Activated CD4-positive, alpha-beta T cell treated with anti-CD3 and anti-CD28 coated beads, Interleukin-2, amount 50 U/mL, for 1 hour (primary cell): ENCODE measurements around the gene LINC01488.

Experiments used
- DNase-seq: peaks from one replicate; pipeline ENCODE4 v3.0.0-alpha.2; 2020

Gene LINC01488

DNA sequence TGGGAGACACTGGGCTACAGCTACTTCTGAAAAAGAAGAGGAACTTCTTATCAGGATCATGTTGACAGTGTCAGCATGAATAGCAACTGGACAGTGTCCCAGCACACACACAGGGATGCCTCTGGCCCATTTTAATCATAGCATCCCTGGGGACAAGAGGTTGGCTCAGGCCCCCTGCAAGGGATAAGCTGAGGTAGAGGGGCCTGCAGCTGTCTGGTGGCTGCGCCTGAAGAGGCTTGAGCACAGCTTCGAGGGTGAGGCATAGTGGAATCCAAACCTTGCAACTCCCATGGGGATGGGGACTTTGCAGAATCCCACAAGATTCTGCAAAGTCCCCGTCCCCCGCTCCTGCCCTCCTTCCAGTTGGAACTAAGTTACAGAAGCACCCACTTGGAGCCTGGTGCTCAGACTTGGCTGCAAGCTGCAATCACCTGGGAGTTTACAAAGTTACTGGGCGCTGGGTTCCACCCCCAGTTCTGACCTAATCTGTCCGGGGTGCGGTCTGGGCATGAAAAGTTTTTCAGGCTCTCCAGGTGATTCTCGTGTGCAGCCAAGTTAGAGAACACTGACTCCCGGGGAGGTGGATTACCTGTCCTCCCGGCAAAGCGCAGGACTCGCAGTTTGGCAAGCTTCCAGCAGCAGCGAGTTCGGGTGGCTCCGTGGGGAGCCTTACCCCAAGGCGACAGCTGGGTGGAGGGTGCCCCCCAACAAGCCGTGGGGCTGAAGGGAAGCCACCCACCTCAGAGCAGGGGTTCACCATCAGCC, 16.0 kb upstream of the LINC01488 start:
- no peak for DNase-seq

DNA sequence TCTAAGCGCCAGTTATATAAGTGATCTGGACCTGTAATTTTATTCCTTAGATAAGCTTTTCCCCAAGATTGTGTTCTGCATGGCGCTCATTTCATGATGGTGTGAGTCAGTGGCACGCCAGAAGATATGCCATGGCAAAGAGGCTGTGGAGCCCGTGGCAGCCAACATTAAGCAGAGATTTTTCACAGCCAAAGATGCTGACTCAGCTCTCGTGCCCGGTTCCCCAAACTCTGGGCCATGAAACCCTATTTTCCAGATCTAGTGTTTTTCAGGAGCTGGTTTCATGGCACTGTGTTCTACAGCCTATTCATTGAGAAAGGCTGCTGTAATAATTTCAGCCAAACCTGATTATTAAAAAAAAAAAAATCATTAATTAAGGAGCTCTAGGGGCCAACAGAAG, 15.4 kb upstream of the LINC01488 start:
- DNase-seq = no peak

GRCh38 chr11:69467196-69467595, 14.3 kb upstream of the LINC01488 start:
- DNase-seq = no peak

GRCh38 chr11:69467646-69468045, 13.8 kb upstream of the LINC01488 start:
- no peak for DNase-seq

GRCh38 chr11:69468221-69468620, 13.2 kb upstream of the LINC01488 start:
- DNase-seq = no peak

DNA sequence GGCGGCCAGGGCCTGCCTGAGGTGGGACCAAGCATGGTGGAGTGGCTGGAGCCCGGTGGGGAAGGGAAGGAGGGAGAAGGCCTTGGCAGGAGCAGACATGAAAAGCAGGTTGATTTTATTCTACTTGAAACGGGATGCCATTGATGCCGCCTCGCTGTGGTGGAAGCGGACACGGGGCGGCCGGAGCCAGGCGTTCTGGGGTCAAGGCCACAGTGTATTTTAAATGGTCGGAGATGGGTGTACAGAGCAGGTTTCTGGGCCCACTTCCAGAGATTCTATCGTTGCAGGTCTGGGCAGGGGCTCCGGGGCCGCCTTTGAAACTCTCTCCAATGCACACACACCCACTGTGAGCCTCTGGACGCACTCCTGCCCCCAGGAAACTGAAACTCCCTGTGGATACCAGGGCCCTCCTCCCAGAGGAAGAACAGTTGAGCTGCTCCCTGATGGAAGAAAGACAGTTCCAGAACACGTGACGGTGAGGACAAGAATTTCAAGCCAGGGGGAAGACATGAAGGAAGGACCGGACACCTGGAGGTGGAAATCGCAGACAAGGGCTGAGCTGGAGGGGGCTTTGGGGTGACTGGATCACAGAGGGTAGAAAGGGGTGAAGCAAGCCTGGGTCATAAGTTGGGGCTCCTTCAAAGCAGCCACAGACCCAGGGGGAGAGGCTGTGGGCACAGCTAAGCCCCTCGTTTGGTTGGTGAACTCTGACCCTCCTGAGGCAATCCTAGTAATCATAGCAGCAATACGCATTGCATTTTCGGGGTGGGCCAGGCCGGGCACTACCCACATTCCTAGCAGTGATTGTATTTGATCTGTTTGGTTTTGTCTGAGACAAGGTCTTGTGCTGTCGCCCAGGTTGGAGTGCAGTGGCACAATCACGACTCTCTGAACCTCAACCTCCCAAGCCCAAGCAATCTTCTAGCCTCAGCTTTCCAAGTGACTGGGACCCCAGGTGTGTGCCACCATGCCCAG, 12.3 kb upstream of the LINC01488 start:
- no peak for DNase-seq

DNA sequence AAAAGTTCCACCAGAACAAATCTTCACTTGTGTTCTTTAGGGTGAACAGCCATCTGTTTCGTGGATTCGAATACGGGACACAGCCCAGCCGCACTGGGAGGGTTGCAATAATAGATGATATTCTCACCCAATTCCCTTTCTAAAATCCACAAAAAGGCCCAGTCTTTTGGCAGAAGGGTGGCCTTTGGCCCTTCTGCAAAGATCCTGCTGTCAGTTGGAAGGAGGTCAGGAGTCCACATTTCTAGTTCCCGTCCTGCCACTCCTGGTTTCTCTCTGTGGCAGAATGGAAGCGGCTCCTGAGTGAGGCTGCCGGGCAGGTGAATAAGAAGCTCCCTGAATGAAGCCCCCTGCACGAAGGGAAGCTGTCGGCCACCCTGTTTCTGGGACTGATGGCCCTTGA, 11.2 kb upstream of the LINC01488 start:
- DNase-seq = no peak

- no peak for DNase-seq
Measured at GRCh38 chr11:69470793-69471728, 10.4 kb upstream of the LINC01488 start.

GRCh38 chr11:69471729-69472540, 9.5 kb upstream of the LINC01488 start:
- DNase-seq = no peak

DNA sequence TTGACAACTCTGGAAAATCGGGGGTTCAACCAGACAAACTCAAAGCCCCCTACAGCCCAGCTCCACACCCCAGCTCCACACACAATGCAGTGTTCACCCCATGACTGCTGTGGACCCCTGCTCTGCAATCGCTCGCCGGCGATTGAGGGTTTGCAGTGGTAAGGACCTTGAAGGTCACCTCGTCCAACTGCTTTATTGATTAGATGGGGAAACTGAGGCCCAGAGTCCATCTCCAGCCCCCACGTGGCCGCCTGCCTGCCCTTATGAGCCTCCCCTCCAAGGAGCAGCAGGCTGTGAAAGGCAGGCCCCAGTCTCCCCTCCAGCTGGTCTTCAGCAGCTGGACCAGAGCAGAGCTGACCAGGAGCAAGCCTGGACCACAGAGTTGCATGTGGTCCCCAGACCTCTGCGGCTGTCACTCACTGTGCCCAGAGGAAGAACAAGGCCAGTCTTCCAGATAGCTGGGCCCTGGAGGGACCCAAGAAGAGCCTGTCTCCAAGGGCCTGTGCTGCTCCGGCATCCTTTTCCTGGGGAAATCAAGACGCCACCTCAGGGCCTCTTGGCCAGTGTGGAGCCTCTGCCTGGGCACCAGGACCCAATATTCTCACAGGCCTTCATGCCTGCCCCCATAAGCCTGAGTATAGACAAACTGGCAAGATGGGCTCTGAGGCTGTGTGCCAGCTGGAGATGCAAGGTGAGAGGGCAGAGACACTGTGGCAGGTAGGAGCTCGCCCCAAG, 8.8 kb upstream of the LINC01488 start:
- DNase-seq = no peak

GRCh38 chr11:69473276-69473845, 8.1 kb upstream of the LINC01488 start:
- no peak for DNase-seq

DNA sequence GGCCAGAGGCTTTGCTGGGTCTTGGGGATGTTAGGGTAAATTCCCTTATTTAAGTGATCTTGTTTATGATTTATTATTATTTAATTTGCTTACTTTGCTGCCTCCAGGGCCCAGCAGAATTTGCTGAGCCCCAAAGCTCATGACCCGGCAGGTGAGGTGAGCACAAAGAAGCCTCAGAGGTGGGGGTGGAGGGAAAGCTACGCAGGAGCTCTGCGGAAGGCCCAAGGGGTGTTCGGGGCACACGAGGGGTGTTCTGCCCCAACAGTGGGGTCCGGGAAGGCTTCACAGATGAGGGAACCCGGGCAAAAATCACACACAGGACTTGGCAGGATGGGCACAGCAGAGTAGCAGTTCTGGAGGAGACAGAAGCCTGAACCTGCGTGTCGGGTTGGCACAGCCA, 6.7 kb upstream of the LINC01488 start:
- no peak for DNase-seq

DNA sequence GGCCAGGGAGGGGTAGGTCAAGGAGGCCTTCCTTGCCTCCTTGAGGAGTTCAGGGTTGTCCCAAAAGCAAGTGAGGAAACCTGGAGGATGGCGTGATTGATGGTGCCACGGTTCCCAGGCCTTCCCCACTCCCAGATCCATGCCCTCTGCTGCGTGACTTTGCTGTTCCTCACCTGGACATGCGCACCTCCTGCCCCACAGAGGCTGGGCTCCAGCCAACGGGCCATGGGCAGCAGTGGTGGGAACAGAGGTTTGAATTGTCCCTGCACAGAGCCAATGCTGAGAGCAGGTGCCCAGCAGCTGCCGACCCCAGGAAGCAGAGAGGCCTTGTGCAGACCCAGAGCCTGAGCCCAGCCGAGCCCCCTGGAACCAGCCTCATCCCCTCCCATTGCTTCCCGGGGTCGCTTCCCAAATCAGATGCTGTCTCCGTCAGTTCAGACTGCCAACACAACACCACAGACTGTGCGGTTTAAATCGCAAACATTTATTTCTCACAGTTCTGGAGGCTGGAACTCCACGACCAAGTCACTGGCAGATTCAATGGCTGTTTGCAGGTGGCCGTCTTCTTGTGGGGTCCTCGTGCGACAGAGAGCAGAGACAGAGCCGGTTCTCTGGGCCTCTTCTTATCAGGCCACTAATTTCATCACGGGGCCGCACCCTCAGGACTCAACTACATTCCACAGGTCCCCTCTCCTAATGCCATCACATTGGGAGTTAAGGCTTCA, 6.2 kb upstream of the LINC01488 start:
- DNase-seq = no peak

- DNase-seq = no peak
Measured at GRCh38 chr11:69475866-69476471, 5.5 kb upstream of the LINC01488 start.

- DNase-seq = no peak
Measured at GRCh38 chr11:69476509-69476961, 4.9 kb upstream of the LINC01488 start.

DNA sequence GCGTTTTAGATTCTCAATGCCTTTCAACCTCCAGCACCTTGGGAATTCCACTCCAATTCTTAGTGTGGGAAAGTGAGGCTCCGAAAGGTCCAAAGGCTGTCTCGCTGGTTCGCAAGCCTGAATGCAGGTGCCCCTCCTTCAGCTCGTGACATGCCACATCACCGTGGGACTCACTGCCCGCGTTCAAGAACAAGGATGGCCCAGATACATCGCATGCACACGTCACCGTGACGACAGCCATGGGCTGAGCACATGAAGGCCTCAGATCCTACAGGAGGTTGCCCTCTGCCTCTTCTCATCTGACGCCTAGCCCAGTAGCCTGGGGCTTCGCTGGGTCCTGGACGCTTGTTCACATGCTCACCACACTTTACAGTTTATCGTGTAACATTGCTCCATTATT, 4.4 kb upstream of the LINC01488 start:
- no peak for DNase-seq

- DNase-seq = no peak
Measured at GRCh38 chr11:69479591-69480271, 1.7 kb upstream of the LINC01488 start.

DNA sequence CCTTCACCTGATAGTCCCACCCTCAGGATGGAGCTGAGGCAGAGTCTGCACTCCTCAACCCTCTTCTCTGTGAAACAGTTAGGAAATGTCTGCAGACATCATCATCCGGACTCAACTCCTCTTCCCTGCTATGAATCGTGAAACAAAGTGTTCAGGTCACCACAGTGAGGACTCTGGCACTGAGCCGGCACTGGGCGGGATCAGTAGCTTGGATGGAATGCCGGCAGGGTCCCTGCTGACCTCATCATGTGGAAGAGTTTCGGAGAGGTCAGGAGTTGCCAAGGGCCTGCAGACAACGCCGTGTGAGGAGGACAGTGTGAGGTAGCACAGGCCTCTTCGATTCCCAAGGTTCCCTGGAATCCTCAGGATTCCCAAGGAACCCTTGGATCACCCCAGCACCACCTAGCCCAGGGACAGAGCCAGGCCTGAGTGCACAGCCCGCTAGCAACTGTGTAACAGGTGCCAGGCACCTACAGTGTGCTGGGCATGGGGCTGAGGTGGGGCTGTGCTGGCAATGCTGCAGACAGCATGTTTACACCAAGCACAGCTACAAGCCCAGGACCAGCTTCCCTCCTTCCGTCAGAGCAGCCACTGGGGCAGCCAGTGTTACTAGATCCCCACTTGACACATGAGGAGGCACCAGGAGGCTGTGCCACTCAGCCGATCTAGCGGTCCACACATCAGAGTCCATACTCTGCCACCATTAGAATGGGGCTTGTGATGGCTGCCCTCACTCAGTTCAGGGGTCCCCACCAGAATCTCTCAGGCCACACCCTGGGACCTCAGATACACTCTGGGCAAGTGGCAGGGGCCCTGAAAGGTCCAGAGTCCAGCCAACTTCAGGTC, 693 bp upstream of the LINC01488 start:
- DNase-seq = no peak
